ENCODE measurements around the gene SPAG9. TPM values are rescaled to one million over a fixed set of nuclear protein-coding genes. Genes with fewer than 3 reads are reported as not detected.

Gene SPAG9
- total RNA-seq, 1 experiment from 2014 or later = 54.3 TPM

GRCh38 chr17:51017270-51017669 lies 103.4 kb downstream of the SPAG9 start:
- H2BK20ac ChIP-seq (ENCODE audit: low read depth, low read length, poor library complexity, severe bottlenecking) = no peak overlapping the region
- no peak overlapping the region for H3K9ac ChIP-seq (ENCODE audit: extremely low read depth, insufficient read length, low read length)
- H4K20me1 ChIP-seq (ENCODE audit: control insufficient read depth, insufficient read depth, insufficient read length) = no peaks in the 10 kb centered on the region
- Mint-ChIP-seq H3K27me3 (ENCODE audit: low read depth) (no peaks in the 10 kb centered on the region), H3K36me3 (ENCODE audit: insufficient read depth in 1 of 3, low read depth in 3 of 3) (peaks cover 5 to 39% (median 31%) of the 10 kb centered on the region in 3 experiments; a peak in 5 of 7 replicates), H3K4me3 (no peak overlapping the region), H3K4me1 (peaks cover 2 to 6% of the 10 kb centered on the region in 2 experiments; a peak in 2 of 4 replicates), H3K27ac (peak overlapping the region in 1 of 3 experiments; percentile 44; a peak in 2 of 7 replicates), H3K9me3 (no peaks in the 10 kb centered on the region)
- no peak overlapping the region for H3K23ac ChIP-seq (ENCODE audit: insufficient read length, low read depth, low read length)
- no CpG with 5 or more reads among the region's 2 CpGs for WGBS (ENCODE audit: extremely low coverage, insufficient read length, low lambda C conversion rate)
- no peak overlapping the region for H4K91ac ChIP-seq (ENCODE audit: insufficient read length, low read depth, low read length)
- H3K27ac ChIP-seq (ENCODE audit: insufficient read length, low read depth, low read length) = no peak overlapping the region
- H4K8ac ChIP-seq (replicated peaks; ENCODE audit: insufficient read length, low read depth, low read length) = no peak overlapping the region
- no peak overlapping the region for H3K4ac ChIP-seq (ENCODE audit: low read depth, low read length)
- DNase-seq = no peak
- no peak overlapping the region for H2AFZ ChIP-seq (ENCODE audit: low read length)
- H2BK5ac ChIP-seq (ENCODE audit: insufficient read length, low read length) = no peak overlapping the region
- no peaks in the 10 kb centered on the region for H3K27me3 ChIP-seq (ENCODE audit: insufficient read depth, low read length)
- no peaks in the 10 kb centered on the region for H3K79me2 ChIP-seq (ENCODE audit: insufficient read depth, low read length)
- TF ChIP-seq, protein P1, sequence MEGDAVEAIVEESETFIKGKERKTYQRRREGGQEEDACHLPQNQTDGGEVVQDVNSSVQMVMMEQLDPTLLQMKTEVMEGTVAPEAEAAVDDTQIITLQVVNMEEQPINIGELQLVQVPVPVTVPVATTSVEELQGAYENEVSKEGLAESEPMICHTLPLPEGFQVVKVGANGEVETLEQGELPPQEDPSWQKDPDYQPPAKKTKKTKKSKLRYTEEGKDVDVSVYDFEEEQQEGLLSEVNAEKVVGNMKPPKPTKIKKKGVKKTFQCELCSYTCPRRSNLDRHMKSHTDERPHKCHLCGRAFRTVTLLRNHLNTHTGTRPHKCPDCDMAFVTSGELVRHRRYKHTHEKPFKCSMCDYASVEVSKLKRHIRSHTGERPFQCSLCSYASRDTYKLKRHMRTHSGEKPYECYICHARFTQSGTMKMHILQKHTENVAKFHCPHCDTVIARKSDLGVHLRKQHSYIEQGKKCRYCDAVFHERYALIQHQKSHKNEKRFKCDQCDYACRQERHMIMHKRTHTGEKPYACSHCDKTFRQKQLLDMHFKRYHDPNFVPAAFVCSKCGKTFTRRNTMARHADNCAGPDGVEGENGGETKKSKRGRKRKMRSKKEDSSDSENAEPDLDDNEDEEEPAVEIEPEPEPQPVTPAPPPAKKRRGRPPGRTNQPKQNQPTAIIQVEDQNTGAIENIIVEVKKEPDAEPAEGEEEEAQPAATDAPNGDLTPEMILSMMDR (conservative IDR thresholded peaks at IDR 0.05) = no peak
- no peaks in the 10 kb centered on the region for H3K79me1 ChIP-seq (ENCODE audit: insufficient read depth, low read depth, low read length, poor library complexity, severe bottlenecking)
- no peak overlapping the region for H2AK5ac ChIP-seq (ENCODE audit: insufficient read length, low read length)
- H2BK12ac ChIP-seq (ENCODE audit: insufficient read length, low read depth, low read length) = no peak overlapping the region
- no peak overlapping the region for H2BK120ac ChIP-seq (ENCODE audit: low read depth, low read length, poor library complexity, severe bottlenecking)
- H4K5ac ChIP-seq (ENCODE audit: insufficient read length, low read depth, low read length) = no peak overlapping the region
- H3K4me1 ChIP-seq (ENCODE audit: insufficient read depth, low read length) = no peaks in the 10 kb centered on the region
- no peak overlapping the region for H3K14ac ChIP-seq (ENCODE audit: insufficient read depth, low read length)
- no peaks in the 10 kb centered on the region for H3K23me2 ChIP-seq (ENCODE audit: insufficient read length, low read depth, low read length, poor library complexity, severe bottlenecking)
- H3K9me3 ChIP-seq (ENCODE audit: control insufficient read depth, low read depth, low read length) = no peaks in the 10 kb centered on the region
- no peak overlapping the region for H3K18ac ChIP-seq (ENCODE audit: insufficient read length, low read depth, low read length)
- H3T11ph ChIP-seq (ENCODE audit: low read length) = no peak overlapping the region
- no peak overlapping the region for H2BK15ac ChIP-seq (ENCODE audit: low read depth, low read length)
- H3K56ac ChIP-seq (ENCODE audit: insufficient read length, low read depth, low read length) = no peak overlapping the region
- H3K4me2 ChIP-seq (ENCODE audit: insufficient read depth, insufficient read length, low read length) = no peak overlapping the region

Data from H9 (cell line).